ENCODE results near the gene TAOK2.
"Not testable (repeated sequence)": the region's sequence is repeated elsewhere in the genome, so short reads cannot be mapped to it uniquely, and the experiment has no call there.

The TAOK2 gene

DNA sequence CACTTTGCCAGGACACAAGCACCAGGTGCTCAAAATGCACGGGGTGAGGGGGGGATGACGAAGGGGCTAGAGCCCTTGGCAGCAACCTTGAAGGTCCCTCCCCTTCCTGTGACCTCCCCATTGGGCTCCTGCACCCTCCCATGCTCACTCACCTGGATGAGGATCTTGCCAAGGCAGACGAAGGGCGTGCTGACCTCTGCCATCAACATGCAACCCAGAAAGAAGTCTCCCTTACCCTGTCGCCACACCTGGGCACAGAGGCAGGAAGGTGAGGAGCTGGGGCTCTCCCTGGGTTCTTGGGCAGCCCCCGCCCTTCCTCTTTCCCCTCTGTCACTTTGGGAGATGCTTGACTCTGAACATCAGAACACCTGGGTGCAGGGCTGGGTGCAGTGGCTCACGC, 51.9 kb downstream of the TAOK2 start:
- no peak for DNase-seq

DNA sequence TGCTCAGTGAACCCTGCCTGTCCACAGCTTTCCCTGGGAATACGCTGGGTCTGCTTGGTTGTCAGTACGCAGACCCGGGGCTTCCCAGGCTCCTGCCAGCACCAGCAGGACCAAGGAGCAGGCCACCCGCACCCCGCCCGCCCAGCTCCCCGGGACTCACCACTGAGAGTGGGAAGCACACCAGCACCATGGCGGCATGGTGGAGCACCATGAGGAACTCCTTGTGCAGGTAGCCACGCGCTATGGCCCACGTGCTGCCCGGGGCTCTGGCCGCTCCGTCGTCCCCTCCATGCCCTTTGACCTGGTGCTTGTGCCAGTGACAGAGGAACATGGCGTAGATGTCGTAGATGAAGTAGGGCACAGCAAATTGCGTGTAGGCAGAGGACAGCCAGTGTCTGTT, 52.8 kb downstream of the TAOK2 start:
- DNase-seq: no peak

DNA sequence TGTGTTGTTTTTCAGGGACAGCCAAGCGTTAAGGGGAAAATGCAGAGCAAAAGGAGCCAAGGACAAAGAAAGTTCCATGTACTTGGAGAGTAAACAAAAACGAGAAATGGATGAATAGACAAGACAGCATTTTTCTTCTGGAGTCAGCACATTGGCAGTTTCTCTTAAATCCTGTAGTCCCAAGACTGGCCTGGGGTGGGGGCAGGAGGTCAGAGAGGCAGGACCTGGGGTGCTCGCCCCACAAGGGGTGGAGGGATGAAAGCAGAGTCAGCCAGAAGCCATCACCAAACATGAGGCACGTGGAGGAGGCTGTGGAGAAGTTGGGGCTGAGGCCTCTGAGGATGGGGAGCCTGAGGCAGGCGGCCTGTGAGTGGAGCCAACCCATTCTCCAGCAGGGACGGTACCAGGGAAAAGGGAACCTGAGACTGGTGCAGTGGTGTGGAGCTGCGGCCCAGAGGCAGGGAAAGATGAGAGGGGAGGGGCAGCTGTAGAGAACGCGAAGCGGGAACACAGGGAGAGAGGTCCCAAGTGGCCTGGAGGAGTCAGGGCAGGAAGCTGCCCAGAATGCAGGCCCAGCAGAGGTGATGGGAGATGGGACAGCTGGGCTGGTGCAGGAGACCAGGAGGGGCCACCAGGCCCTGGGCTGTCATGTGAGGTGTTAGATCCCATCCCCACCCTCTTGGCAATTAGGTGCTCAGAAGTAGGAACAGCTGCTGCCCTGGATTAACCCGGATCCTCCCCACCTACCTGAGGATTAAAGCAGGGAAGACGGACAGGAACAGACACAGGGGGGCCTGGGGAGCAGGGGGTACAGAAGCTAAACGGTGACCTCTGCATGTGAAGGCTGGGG, 54.1 kb downstream of the TAOK2 start:
- no peak for DNase-seq

DNA sequence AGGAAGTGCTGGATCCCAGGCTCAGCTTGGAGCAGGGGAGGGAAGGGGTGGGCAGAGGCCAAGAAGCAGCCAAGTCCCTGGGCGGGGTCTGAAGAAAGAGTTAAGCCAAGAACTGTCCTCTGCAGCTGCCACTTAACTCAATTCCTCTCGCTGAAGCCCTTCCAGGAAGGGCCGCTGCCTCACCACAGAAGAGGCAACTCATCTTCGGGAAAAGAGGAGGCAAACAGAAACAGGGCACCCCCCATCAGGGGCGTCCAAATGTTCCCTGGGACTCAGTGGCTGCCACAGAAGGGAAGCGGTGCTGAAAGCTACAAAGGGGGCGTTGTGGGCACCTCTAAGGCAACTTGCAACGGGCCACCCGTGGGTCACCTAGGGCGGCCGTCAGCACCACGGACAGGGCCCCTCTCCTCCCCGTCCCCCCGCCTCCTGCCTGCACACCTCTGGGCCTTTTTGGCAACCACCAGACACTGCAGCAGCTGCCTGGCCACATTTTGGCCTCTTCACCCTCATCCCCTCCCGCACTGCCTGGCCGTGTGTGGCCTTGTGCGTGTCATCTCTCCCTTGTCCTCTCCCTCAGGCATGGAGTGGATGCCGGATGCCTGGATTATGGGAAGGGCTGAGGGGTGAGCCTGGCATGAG, 54.9 kb downstream of the TAOK2 start:
- DNase-seq: no peak

DNA sequence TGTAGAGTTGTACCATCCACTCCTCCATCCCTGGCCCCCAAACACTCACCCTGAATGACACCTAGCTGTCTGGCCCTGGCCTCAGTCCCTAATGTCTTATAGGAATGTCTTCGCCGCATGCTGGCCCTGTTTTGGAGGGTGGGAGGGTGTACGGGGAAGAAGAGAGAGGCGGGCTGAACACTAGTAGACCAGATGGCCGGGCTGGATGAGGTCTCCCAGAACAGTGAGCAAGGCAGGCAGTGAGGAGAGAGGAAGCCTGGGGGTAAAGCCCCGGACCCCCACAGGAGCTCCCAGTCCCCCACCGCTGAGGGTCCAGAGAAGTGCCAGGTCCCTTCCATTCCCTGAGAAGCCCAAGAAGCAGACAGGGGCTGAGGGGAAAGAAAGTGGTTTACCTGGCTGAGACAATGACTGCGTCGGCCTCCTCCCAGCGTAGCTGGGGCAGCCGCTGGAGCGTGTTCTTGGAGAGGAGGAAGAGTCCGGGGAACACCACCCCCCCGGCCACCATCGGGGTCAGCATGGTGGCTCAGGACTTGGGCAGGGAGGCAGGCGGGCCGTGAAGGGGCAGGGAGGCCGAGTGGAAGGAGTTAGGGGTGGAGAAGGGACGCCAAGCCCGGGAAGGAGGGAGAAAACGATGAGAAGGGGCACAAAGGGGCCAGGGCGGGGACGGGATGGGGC, 56.5 kb downstream of the TAOK2 start:
- no peak for DNase-seq

DNA sequence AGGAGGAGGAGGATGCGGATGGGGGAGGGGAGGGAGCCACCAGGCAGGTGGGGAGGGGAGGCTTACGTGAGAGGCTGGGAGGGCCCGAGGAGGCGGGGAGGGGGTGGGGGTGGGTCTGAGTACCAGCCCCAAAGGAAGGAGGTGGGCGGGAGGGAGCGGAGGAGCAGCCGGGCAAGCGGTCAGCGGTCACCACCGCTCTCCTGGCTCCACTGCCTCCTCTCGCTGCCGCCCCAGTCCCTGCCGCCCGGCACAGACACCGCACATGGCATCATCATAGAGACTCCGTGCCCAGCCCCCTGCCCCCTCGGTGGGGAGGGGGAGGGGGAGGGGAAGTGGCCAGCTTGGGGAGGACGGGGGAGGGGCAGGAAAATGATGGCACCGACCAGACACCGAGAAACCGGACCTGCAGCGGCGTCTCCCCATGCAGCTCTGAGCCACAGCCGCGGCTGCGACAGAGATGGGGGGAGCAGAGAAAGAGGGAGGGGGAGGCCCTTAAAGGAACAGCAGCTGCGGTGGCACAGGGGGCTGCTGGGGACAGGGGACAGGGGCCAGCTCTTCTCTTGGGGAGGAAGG, 57.3 kb downstream of the TAOK2 start, which contains the start of gene TLCD3B:
TSS of gene TLCD3B (minus strand) at position 431 of the 573 bp plus-strand sequence. CDS start 744 bp downstream, outside the sequence.
- peak; percentile 22 for DNase-seq

DNA sequence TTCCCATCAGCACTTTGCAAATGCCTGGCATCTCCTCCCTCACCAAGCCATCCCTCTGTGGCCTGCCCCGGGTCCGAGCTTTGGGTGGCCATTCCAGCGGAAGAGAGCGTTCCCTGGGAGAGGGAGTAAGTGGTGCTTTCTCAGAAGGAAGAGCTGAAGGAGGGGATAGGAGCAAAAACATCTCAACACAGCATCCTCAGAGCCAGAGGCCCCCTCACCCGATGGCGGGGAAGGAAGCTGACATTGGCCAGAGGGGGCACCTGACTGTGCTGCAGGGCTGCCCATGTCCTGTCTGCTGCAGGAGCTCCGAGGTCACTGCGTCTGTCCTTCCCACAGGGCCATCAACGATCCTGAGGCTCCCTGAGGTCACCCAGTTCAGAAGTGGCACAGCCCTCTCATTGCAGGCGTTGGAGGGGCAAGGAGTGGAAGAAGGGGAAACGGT, 57.8 kb downstream of the TAOK2 start:
- no peak for DNase-seq

DNA sequence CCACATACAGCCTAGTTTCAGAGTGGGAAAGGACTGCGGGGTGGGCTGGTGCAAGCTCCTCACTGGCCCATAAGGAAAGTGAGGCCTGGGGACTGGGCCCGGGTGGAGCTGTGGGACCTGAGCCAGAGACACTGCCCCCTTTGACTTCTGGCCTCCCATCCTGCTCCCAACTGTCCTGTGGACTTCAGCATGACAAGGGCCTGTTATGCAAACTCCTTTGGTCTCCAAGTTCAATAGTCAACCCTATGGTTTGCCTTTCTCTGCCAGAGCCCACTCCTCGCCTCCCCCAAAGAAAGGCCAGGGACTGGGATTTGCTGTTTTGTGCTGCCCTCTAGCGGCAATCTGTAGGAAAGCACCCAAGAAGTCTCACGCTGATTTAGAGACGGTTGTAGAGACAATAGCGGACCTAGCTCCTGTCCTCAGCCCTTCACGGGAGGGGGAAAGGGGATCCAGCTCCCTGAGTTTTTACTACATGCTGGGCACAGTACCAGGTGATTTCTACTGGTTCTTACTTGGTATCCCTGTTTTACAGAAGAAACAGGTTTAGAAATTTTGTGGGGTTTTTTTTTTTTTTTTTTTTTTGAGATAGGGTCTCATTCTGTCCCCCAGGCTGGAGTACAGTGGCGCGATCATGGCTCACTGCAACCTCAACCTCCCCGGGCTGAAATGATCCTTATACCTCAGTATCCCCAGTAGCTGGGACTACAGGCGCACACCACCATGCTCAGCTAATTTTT, 58.6 kb downstream of the TAOK2 start:
- peak; percentile 81 for DNase-seq

DNA sequence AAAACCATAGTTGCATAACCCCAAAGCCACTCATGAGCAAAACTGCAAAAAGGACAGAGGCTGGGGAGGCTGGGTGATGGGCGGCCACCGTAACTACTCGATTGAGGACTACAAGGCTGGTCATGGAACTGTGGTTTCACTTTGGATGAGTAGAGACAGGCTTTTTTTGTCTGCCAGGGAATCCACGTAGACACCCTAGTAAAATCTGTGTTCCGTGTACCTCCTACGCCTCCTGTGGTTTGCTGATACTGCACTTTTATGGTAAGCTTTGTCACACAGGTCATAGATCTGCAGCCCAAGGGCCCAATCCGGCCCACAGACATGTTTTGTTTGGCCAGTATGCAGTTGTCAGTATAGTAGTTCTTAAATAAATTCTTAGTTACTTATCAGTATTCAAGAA, 59.6 kb downstream of the TAOK2 start:
- no peak for DNase-seq

DNA sequence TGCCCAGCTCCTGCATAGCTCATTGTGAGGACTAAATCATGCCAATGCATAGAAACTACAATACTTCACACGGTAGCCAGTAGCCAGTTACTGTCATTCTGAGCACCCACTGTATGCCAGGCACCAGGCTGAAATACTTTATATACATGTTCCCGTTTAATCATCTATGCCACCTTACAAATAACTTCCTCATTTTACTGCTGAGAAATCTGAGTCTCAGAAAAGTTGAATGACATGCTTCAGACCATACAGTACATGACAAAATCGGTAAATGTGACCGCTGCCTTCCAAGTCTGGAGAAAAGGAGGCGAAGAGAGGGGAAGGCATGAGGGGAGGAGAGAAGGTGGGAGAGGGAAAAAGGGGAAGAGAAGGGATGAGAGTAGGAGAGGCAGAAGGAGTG, 66.6 kb downstream of the TAOK2 start:
- DNase-seq: no peak

DNA sequence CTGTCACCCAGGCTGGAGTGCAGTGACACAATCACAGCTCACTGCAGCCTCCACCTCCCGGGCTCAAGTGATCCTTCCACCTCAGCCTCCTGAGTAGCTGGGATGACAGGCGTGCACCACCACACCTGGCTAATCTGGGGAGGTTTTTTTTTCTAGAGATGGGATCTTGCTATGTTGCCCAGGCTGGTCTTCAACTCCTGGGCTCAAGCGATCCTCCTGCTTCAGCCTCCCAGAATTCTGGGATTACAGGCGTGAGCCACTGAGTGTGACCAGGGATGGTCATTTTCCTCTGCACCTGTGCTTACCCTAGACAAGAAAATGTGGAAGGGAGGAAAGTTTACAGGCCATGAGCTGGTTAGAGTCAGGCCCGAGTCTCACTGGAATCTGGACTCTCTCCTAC, 67.0 kb downstream of the TAOK2 start:
- DNase-seq: not testable (repeated sequence)

DNA sequence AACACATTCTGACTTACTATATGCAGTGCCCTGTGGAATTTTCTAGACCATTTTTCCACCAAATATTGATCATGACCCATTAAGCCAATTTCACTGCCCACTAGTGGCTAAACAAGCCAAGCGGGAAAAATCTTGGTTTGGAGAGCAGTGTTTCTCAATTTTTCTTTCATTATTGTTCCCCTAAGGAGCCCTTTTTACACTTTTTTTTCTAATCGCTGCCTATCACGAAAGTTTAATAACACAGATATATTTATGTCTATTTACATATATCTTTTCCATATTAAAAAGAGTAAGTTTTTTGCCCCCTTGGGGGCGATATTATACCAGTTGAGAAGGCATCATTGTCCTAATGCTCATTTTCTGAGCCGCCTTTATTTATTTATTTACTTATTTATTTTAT, 68.2 kb downstream of the TAOK2 start:
- DNase-seq: no peak
